HG02943 (cell line): ENCODE measurements around the gene TGFBR3L.
"Not testable (repeated sequence)": the region's sequence is repeated elsewhere in the genome, so short reads cannot be mapped to it uniquely, and the experiment has no call there.

Experiments
- ATAC-seq: cut with Tn5 transposase; IDR thresholded peaks from one replicate; pipeline ENCODE4 v1.9.1; 2021; ENCODE audit warnings: mild to moderate bottlenecking, low read depth, moderate library complexity; ENCODE audit not compliant: unreplicated experiment

The TGFBR3L gene

DNA sequence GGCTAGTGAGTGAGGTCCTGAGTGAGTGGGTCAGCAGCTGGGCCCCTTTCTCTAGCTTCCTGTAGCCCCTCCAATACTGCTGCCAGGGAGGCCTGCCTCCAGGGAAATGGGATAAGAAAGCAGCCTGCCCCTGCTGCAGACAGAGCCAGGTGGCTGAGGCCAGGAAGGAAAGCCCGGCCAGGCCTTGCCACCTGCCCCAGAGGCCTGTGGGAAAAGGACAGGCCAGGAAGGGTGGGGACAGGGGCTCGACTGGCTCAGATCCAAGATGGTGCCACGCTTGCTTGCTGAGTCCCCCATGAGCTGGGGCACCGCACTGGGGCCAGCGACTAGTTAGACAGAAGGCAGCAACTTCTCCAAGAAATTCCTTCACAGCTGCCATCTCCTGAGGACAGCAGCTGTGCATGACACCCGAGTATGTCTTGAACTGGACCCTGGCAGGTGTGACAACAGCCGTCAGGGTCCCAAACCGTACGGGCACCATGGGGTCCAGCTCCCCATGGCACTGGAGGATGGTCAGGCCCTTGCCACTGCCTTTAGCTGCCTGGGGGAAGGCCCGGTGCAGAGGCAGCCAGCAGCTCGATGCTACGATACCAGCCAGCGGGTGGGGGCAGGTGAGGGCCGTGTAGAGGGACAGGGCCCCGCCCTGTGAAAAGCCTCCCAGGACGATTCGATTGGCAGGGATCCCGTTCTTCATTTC, 35.4 kb upstream of the TGFBR3L start:
- ATAC-seq, result no peak

DNA sequence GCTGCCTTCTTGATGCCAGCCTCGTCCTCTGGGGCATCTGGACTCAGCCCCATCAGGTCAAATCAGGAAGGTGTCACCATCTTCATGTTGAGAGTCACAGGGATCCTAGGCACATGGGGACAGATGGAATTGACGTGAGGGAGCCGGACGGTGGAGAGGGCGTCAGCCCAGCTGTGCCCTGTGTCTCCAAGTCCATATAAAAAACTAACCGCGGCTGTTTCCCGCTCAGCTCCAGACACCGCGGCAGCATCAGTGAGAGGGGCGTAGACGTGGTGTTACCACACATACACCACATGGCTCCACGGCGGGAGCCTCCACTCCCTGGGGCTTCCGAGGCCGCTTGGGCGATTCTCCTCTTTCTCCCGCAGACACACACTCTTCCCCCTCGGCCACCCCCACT, 34.8 kb upstream of the TGFBR3L start:
- no peak for ATAC-seq

DNA sequence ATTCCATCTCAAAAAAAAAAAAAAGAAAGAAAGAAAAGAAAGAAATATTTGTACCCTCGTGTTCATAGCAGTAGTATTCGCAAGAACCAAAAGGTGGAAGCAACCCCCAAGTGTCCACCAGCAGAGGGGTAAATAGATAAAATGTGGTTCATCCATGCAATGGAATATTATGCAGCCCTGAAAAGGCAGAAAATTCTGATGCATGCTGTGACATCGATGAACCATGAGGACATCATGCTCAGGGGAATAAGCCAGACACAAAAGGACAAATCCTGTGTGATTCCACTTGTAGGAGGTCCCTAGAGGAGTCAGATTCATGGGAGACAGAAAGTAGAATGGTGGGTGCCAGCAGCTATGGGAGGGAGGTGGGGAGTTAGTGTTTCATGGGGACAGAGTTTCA, 32.7 kb upstream of the TGFBR3L start:
- ATAC-seq, result no peak

DNA sequence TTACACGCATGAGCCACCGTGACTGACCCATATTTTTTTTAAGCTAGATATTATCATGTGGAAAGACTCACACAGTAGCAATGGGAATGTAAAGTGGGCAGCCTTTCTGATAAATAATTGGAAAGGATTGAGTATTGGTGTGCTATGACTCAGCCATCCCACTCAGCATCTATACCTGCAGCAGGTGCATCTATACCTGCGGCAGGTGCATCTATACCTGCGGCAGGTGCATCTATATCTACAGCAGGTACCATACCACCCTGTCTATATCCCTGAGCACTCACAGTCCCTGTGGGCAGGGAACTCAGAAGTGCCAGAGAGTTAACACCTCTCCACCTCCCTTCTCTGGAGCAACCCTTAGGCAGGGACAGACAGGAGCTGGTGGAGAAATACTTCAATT, 31.5 kb upstream of the TGFBR3L start:
- ATAC-seq, result no peak

DNA sequence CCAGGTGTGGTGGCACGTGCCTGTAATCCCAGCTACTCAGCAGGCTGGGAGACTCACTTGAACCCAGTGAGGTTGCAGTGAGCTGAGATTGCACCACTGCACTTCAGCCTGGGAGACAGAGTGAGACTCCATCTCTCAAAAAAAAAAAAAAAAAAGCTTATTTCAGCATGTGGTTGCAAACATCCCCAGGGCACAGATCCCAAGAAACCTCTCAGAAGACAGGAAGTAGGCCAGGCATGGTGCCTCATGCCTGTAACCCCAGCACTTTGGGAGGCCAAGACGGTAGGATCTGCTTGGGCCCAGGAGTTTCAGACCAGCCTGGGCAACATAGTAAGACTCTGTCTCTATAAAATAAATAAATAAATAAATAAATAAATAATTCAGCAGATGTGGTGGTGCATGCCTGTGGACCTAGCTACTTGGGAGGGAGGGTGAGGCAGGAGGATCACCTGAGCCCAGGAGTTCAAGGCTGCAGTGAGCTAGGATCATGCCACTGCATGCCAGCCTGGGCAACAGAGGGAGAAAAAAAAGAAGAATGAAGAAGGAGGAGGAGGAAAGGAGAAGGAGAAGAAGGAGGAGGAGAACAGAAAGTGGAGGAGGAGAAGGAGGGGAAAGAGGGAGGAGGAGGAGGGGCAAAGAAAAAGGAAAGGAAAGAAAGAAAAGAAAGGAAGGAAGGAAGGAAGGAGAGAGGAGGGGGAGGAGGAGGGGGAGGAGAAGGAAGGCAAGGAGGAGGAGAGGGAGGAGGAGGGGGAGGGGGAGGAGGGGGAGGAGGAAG, 30.6 kb upstream of the TGFBR3L start:
- ATAC-seq, result no peak

DNA sequence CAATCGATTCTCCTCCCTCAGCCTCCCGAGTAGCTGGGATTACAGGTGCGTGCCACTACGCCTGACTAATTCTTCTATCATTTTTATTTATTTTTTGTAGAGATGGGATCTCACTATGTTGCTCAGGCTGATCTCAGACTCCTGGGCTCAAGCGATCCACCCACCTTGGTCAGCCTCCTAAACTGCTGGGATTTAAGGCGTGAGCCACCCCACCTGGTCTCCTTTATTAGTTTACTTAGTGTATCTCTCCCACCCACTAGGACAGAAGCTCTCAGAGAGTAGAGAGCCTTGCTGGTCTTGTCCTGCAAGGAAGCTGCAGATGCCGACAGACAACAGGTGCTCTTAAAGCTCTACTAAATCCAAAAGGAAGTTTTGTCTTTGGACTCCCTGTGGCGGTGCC, 28.8 kb upstream of the TGFBR3L start:
- no peak for ATAC-seq

DNA sequence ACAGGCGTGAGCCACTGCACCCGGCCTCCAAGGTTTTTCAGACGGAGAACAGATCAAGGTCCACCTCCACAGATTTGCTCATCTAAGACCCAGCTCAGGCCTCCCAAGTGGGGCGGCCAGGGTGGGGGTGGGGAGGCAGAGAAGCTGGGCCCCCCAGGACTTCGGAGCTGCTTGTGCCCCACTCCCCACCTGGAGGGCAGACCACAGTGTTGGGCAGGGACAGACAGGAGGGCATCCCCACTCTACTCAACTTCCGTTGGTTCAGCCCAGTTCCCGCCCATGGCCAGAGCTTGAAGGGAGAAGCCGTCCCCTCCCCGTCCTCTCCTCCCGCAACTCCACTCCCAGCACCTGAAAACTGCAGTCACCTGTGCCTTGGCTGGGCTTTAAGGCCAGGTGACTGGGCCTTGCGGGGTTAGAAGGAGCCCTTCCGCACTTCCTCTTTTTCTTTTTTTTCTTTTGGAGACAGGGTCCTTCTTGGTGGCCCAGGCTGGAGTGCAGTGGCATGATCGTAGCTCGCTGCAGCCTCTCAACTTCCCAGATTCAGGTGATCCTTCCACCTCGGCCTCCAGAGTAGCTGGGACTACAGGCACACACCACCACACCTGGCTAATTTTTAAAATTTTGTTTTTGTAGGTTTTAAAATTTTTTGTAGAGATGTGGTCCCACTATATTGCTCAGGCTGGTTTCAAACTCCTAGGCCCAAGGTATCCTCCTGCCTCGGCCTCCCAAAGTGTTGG, 27.1 kb upstream of the TGFBR3L start:
- ATAC-seq, result no peak

DNA sequence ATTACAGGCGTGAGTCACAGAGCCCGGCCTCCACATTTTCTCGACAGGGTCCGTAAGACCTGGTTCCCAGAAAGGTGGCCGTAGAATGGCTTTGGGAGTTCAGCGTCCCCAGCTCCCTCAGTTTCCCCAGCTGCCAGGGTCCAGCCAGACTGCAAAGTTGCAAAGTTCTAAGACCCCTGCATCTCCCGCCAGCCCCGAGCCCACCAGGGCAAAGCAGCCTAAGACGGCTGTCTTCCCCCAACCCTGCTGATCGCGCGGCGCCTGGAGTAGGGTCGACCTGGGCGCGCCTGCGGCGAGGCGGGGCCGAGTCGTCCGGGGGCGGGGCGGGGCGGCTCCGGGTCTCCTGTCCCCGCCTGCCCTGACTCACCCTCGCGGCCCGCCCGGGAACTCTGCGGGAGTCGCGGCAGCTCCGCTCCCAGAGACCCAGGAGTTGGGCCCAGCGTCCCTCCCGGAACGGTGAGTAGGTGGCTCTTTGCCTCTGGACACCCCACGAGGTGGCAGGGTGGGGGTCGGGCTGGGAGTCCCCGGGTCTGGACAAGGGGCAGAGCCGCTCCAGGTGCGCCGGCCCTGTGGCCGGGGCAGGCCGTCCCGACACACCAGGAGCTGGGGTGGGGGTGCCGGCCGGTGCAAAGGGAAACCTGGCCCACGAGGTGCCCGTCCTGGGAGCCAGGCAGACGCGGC, 26.3 kb upstream of the TGFBR3L start, which contains the start of gene LRRC8E:
LRRC8E (plus strand) TSS at position 366 of the 681 bp plus-strand sequence. CDS start 7,094 bp downstream, outside the sequence.
- no peak for ATAC-seq

DNA sequence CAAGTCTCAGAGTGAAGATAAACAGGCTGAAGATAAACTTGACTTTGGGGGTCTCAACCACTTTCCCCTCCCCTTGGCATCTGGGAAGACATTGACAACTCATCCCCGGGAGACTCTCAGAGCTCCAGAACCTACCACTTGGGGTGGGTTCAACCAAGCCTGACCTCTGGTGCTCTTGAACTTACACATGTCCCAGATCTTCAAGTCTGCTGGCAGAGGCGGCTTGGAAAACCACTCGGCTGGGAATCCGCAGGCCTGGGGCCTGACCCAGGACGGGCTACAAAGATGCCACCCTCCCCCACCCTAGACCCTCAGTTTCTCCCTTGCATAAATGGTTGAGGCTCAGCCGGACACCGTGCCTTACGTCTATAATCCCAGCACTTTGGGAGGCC, 25.8 kb upstream of the TGFBR3L start:
- no peak for ATAC-seq

DNA sequence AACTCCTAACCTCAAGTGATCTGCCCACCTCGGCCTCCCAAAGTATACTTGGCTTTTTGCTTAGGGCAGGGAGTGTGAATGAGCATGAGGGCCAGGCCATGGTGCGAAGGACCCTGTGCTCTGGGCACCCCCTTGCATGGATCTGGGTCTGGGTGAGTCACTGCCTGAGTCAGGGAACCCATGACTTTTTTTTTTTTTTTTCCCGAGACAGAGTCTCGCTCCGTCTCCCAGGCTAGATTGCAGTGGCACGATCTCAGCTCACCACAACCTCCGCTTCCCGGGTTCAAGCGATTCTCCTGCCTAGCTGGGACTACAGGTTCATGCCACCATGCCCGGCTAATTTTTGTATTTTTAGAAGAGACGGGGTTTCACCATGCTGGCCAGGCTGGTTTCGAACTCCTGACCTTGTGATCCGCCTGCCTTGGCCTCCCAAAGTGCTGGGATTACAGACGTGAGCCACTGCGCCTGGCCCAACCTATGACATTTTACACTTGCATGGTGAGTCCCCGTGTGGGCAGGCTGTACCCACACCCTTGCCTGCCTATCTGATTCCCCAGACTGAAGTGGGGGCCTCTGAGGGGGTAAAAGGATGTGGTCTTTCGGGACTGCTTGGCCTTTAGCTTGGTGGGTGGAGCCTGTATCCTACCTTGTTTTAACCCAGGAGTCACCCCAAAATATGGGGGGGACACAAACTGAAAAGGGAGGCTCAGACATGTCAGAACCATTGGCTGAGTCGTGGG, 21.1 kb upstream of the TGFBR3L start:
- ATAC-seq, result not testable (repeated sequence)

DNA sequence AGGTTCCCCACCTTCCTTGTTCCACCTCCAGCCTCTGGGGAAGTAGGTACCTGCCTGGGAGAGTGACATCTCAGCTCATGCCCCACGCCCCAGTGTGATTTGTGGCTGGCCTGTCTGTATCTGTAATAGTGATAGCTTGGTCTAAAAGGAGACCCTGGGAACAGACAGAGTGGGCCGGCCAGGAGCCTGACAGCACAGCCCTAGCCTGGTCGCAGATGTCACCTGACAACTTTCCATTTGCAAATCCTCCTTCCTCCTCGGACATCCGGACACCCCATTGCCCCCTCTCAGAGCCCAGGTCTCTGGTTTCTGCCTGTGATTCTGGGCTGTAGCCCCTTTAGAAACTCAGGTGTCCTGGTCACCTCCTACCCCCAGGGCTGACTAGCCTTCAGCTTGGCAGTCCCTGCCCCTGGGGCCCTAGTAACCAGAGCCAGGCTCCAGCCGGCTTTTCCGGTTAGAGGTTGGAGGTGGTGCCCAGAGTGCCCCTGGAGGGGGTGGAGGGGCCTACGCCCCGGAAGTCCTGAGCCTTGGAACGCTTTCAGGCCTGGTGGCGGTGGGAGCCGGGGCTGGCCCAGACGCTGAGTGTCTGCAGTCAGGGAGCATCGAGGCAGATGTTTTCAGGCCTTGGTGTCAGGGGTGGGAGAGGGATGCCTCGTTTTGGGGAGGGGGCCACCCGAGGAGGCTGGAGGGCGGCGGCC, 19.9 kb upstream of the TGFBR3L start:
- no peak for ATAC-seq

DNA sequence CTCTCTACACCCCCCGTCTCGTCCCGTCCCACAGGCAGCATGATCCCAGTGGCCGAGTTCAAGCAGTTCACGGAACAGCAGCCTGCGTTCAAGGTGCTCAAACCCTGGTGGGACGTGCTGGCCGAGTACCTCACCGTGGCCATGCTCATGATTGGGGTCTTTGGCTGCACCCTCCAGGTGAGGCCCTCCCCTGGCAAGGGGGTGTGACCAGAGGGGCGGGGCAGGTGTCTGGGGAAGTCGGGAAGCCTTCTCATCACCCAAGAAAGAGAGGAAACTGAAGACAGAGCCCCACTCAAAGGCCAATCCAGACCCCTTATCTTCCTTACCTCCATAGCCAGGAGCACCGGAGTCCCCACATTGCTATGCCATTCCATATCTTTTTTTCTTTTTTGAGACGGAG, 19.1 kb upstream of the TGFBR3L start:
- no peak for ATAC-seq

DNA sequence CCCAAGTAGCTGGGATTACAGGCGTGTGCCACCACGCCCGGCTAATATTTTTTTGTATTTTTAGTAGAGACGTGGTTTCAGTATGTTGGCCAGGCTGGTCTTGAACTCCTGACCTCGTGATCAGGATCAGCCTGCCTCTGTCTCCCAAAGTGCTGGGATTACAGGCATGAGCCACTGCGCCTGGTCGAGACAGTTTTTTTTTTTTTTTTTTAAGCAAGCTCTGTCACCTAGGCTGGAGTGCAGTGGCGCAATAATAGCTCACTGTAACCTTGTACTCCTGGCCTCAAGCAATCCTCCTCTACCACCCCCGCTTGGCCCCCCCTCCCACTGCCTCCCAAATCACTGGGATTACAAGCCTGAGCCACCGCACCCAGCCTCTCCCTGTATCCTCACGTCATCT, 17.3 kb upstream of the TGFBR3L start:
- ATAC-seq, result no peak

DNA sequence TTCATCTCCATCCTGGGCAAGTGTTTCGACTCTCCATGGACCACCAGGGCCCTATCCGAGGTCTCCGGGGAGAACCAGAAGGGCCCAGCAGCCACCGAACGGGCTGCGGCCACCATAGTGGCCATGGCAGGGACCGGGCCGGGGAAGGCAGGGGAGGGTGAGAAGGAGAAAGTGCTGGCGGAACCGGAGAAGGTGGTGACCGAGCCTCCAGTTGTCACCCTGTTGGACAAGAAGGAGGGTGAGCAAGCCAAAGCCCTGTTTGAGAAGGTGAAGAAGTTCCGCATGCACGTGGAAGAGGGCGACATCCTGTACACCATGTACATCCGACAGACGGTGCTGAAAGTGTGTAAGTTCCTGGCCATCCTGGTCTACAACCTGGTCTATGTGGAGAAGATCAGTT, 15.7 kb upstream of the TGFBR3L start:
- ATAC-seq, result no peak

DNA sequence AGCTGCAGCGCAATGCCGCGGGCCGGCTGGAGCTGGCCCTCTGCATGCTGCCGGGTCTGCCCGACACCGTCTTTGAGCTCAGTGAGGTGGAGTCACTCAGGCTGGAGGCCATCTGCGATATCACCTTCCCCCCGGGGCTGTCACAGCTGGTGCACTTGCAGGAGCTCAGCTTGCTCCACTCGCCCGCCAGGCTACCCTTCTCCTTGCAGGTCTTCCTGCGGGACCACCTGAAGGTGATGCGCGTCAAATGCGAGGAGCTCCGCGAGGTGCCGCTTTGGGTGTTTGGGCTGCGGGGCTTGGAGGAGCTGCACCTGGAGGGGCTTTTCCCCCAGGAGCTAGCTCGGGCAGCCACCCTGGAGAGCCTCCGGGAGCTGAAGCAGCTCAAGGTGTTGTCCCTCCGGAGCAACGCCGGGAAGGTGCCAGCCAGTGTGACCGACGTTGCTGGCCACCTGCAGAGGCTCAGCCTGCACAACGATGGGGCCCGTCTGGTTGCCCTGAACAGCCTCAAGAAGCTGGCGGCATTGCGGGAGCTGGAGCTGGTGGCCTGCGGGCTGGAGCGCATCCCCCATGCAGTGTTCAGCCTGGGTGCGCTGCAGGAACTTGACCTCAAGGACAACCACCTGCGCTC, 14.8 kb upstream of the TGFBR3L start:
- ATAC-seq, result no peak

DNA sequence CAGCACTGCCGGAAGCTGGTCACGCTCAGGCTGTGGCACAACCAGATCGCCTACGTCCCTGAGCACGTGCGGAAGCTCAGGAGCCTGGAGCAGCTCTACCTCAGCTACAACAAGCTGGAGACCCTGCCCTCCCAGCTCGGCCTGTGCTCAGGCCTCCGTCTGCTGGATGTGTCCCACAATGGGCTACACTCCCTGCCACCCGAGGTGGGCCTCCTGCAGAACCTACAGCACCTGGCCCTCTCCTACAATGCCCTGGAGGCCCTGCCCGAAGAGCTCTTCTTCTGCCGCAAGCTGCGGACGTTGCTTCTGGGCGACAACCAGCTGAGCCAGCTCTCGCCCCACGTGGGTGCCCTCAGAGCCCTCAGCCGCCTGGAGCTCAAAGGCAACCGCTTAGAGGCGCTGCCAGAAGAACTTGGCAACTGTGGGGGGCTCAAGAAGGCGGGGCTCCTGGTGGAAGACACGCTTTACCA, 14.2 kb upstream of the TGFBR3L start:
- ATAC-seq, result no peak

DNA sequence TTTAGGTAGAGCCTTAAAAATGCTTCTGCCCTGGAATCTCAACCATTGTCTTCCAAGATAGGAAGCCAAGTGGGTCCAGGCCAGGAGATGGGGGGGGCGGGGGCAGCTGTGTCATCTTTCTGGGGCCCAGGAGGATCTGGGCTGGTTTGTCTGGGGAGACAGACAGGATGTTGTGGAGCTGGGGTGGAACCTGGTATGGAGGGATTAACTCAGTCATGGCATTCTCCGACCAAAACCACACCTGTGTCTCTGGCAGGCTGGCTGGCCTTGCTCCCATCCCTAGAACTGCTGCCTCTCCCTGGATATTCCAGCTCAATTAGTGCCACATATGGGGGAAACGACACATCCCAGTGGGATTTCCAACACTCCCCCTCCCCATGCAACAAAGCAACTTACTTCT, 13.7 kb upstream of the TGFBR3L start:
- ATAC-seq, result no peak

DNA sequence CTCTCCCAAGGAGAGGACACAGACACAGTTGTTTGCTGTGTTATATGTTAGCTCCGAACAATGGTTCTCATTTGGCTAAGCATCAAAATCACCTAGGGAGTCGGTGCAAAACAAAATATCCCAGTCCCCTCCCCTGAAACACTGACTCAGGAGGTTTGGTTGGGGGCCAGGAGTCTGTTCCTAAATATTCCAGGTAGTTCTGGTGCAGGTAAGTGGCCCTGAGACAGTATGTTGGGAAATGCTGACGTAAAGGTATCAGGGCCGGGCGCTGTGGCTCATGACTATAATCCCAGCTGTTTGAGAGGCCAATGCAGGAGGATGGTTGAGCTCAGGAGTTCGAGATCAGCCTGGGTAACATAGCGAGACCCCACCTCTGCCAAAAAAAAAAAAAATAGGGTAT, 13.3 kb upstream of the TGFBR3L start:
- no peak for ATAC-seq

DNA sequence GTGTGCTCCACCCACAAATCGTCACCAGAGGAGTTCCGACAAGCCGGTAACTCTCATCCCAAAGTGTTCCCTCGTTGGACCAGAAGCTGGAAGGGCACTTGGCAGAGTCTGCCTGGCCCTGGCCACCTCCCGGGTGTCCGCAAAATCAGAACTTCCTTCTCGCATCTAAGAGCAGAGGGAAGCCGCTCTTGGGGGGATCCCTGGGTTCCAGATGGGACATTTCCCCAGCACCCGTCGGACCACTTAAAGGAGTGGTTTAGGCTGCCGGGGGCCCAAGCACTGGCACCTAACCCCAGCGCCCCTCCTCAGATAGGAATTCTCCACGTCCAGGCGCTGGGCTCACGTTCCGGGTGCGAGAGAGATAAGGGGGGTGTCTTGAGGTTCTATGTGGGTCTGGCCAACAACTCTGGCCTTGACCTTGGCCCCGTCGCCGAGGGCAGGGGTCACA, 11.8 kb upstream of the TGFBR3L start:
- ATAC-seq, result peak; percentile 19
